ENCODE results near the gene BCL2L13. TPM values are rescaled to one million over a fixed set of nuclear protein-coding genes. Genes with fewer than 3 reads are reported as not detected.

Gene BCL2L13
- total RNA-seq, 1 experiment from 2014 or later, result 52.9 TPM

- CTCF ChIA-PET, result no interaction called here
- H3K27me3 ChIP-seq (replicated peaks; ENCODE audit: insufficient read depth, low read depth, low read length, poor library complexity), result no peaks in the 10 kb centered on the region
- no peak for DNase-seq (ENCODE audit: low spot score)
- POLR2A ChIA-PET (ENCODE audit: low non-redundant PET), result no interaction called here
- peak overlapping the region; percentile 88 for H3K4me3 ChIP-seq (ENCODE audit: low read depth, low read length, poor library complexity, severe bottlenecking)
- no peak for TF ChIP-seq CTCF (conservative IDR thresholded peaks at IDR 0.05; ENCODE audit: low read depth, low read length)
- TF ChIP-seq EZH2 (IDR thresholded peaks at IDR 0.05; ENCODE audit: borderline replicate concordance, low read depth, low read length, poor library complexity, severe bottlenecking), result no peak
- TSS peak; percentile 91 for BruUV-seq (replicated peaks)
- H3K4me1 ChIP-seq (ENCODE audit: insufficient read depth, low read length, poor library complexity, severe bottlenecking), result peaks cover 15% of the 10 kb centered on the region
- H3K36me3 ChIP-seq (ENCODE audit: insufficient read depth, low read length, poor library complexity, severe bottlenecking), result no peaks in the 10 kb centered on the region
- no peaks in the 10 kb centered on the region for H3K9me3 ChIP-seq (ENCODE audit: low read depth, low read length, poor library complexity, severe bottlenecking)
- intact Hi-C loops (cut with micrococcal nuclease; ENCODE audit: unreplicated experiment), result no loop called here
- H3K27ac ChIP-seq (ENCODE audit: low read depth, low read length, poor library complexity, severe bottlenecking), result peak overlapping the region; percentile 98
Observed at GRCh38 chr22:17637490-17638181, 921 bp upstream of the BCL2L13 start.

GRCh38 chr22:17638182-17638431 lies 450 bp upstream of the BCL2L13 start:
- H3K4me1 ChIP-seq (ENCODE audit: insufficient read depth, low read length, poor library complexity, severe bottlenecking), result peaks cover 15% of the 10 kb centered on the region
- BruUV-seq (replicated peaks), result no TSS peak
- H3K9me3 ChIP-seq (ENCODE audit: low read depth, low read length, poor library complexity, severe bottlenecking), result no peaks in the 10 kb centered on the region
- CTCF ChIA-PET, result no interaction called here
- TF ChIP-seq CTCF (conservative IDR thresholded peaks at IDR 0.05; ENCODE audit: low read depth, low read length), result no peak
- TF ChIP-seq EZH2 (IDR thresholded peaks at IDR 0.05; ENCODE audit: borderline replicate concordance, low read depth, low read length, poor library complexity, severe bottlenecking), result no peak
- peak overlapping the region; percentile 88 for H3K4me3 ChIP-seq (ENCODE audit: low read depth, low read length, poor library complexity, severe bottlenecking)
- no peaks in the 10 kb centered on the region for H3K36me3 ChIP-seq (ENCODE audit: insufficient read depth, low read length, poor library complexity, severe bottlenecking)
- POLR2A ChIA-PET (ENCODE audit: low non-redundant PET), result no interaction called here
- intact Hi-C loops (cut with micrococcal nuclease; ENCODE audit: unreplicated experiment), result no loop called here
- no peak for DNase-seq (ENCODE audit: low spot score)
- H3K27ac ChIP-seq (ENCODE audit: low read depth, low read length, poor library complexity, severe bottlenecking), result peak overlapping the region; percentile 98
- H3K27me3 ChIP-seq (replicated peaks; ENCODE audit: insufficient read depth, low read depth, low read length, poor library complexity), result no peaks in the 10 kb centered on the region

- Histone ChIP-seq H3K4me3 (ENCODE audit: low read depth, low read length, poor library complexity, severe bottlenecking) (peak overlapping the region; percentile 88), H3K4me1 (ENCODE audit: insufficient read depth, low read length, poor library complexity, severe bottlenecking) (peaks cover 15% of the 10 kb centered on the region), H3K27ac (ENCODE audit: low read depth, low read length, poor library complexity, severe bottlenecking) (peak overlapping the region; percentile 98), H3K36me3 (ENCODE audit: insufficient read depth, low read length, poor library complexity, severe bottlenecking) (no peaks in the 10 kb centered on the region), H3K9me3 (ENCODE audit: low read depth, low read length, poor library complexity, severe bottlenecking) (no peaks in the 10 kb centered on the region), H3K27me3 (replicated peaks; ENCODE audit: insufficient read depth, low read depth, low read length, poor library complexity) (no peaks in the 10 kb centered on the region)
- CTCF ChIA-PET, result interaction anchor here (0.5 to 0.6 kb wide), 2 partner anchors 11 to 41 kb away, joined by 5 to 16 read pairs; no protein-coding TSS in a partner anchor
- peak; percentile 43 for DNase-seq (ENCODE audit: low spot score)
- no peak for TF ChIP-seq EZH2 (IDR thresholded peaks at IDR 0.05; ENCODE audit: borderline replicate concordance, low read depth, low read length, poor library complexity, severe bottlenecking)
- no peak for TF ChIP-seq CTCF (conservative IDR thresholded peaks at IDR 0.05; ENCODE audit: low read depth, low read length)
- BruUV-seq (replicated peaks), result no TSS peak
- POLR2A ChIA-PET (ENCODE audit: low non-redundant PET), result no interaction called here
- intact Hi-C loops (cut with micrococcal nuclease; ENCODE audit: unreplicated experiment), result no loop called here
Observed at GRCh38 chr22:17639247-17639741, 737 bp downstream of the BCL2L13 start.
